Endodermal cell (in vitro differentiated cells): ENCODE measurements around the gene NEGR1. TPM values are rescaled to one million over a fixed set of nuclear protein-coding genes. Genes with fewer than 3 reads are reported as not detected.

Source experiments
- DNase-seq: peaks from one replicate; pipeline ENCODE4 v3.0.0-alpha.2; 2017
- H3K27ac ChIP-seq: 2 replicates; pipeline ENCODE4 v1.5.1; 2013; ENCODE audit warnings: mild to moderate bottlenecking, low read depth, low read length, moderate library complexity
- H3K27me3 ChIP-seq: 2 replicates; pipeline ENCODE4 v1.6.1; 2013; ENCODE audit warnings: mild to moderate bottlenecking, low read length, moderate library complexity; ENCODE audit not compliant: insufficient read depth, control insufficient read depth, poor library complexity, severe bottlenecking
- H3K36me3 ChIP-seq: 2 replicates; pipeline ENCODE4 v1.7.0; 2013; ENCODE audit warnings: mild to moderate bottlenecking, low read length, moderate library complexity; ENCODE audit not compliant: control insufficient read depth, insufficient read depth
- H3K4me1 ChIP-seq: one replicate; pipeline ENCODE4 v1.7.0; 2013; ENCODE audit warnings: low read length; ENCODE audit not compliant: control insufficient read depth, insufficient read depth
- H3K4me3 ChIP-seq: 2 replicates; pipeline ENCODE4 v1.5.1; 2013; ENCODE audit warnings: mild to moderate bottlenecking, low read length, moderate library complexity
- H3K9ac ChIP-seq: 2 replicates; pipeline ENCODE4 v1.6.1; 2013; ENCODE audit warnings: mild to moderate bottlenecking, low read length, moderate library complexity; ENCODE audit not compliant: poor library complexity, severe bottlenecking; ENCODE audit errors: extremely low read depth
- H3K9me3 ChIP-seq: 2 replicates; pipeline ENCODE4 v1.6.1; 2013; ENCODE audit warnings: mild to moderate bottlenecking, low read length, moderate library complexity; ENCODE audit not compliant: control insufficient read depth
- H3K27ac Mint-ChIP-seq: 2 replicates; pipeline ENCODE4 v1.8.0; 2020; ENCODE audit warnings: mixed read lengths
- H3K27me3 Mint-ChIP-seq: 2 replicates; pipeline ENCODE4 v1.8.0; 2021; ENCODE audit warnings: mild to moderate bottlenecking, mixed read lengths; ENCODE audit not compliant: insufficient read depth
- H3K36me3 Mint-ChIP-seq: 2 replicates; pipeline ENCODE4 v1.8.0; 2020; ENCODE audit warnings: low read depth, mixed read lengths
- H3K4me1 Mint-ChIP-seq: 2 replicates; pipeline ENCODE4 v1.8.0; 2020; ENCODE audit warnings: mixed read lengths
- H3K4me3 Mint-ChIP-seq: 2 replicates; pipeline ENCODE4 v1.8.0; 2020; ENCODE audit warnings: mild to moderate bottlenecking, moderate library complexity, mixed read lengths
- H3K9me3 Mint-ChIP-seq: 2 replicates; pipeline ENCODE4 v1.8.0; 2020; ENCODE audit warnings: mild to moderate bottlenecking, mixed read lengths
- CTCF ChIP-seq: fragments of 200-600 bp; sonication (generic); conservative IDR thresholded peaks from 2 replicates; pipeline ENCODE4 v1.5.0; 2021; ENCODE audit warnings: antibody characterized with exemption, mild to moderate bottlenecking
- WGBS, 2 experiments: methylation state at CpG; one replicate each; pipeline versions ENCODE4 v1.1.5 to v1.1.7; 2013; ENCODE audit warnings: missing lambda C conversion rate in 2 of 2, mixed read lengths in 1 of 2; ENCODE audit not compliant: insufficient coverage in 1 of 2, insufficient read length in 1 of 2; 5-methylcytosine and 5-hydroxymethylcytosine counted together
- total RNA-seq, 2 donors: library from RNA; stranded (reverse); fragmentation: NEBNext Ultra II Directional in 1 of 2; extraction: Animal tissue kit (Norgen Biotek cat#: 25700) in 1 of 2; gene quantifications; 2 replicates in 1 of 2; 3 replicates in 1 of 2; pipeline ENCODE4 v1.2.1, GENCODE V29; 2021

Gene NEGR1
- total RNA-seq, 2 donors from 2014 or later, result 1.5 to 2.1 TPM

- H3K27ac Mint-ChIP-seq, result no peak overlapping the region
- DNase-seq, result no peak
- Histone ChIP-seq H3K4me3 (no peak overlapping the region), H3K27ac (no peak overlapping the region), H3K9me3 (no peaks in the 10 kb centered on the region), H3K27me3 (no peaks in the 10 kb centered on the region), H3K36me3 (no peaks in the 10 kb centered on the region), H3K9ac (no peak overlapping the region), H3K4me1 (no peaks in the 10 kb centered on the region)
- peaks cover 21% of the 10 kb centered on the region for H3K9me3 Mint-ChIP-seq
- H3K4me3 Mint-ChIP-seq, result no peak overlapping the region
- TF ChIP-seq CTCF, result no peak
- H3K36me3 Mint-ChIP-seq, result no peaks in the 10 kb centered on the region
- no peaks in the 10 kb centered on the region for H3K27me3 Mint-ChIP-seq
- H3K4me1 Mint-ChIP-seq, result no peaks in the 10 kb centered on the region
Observed at GRCh38 chr1:71393301-71393700, 889.0 kb downstream of the NEGR1 start.

GRCh38 chr1:71390518-71390917 lies 891.8 kb downstream of the NEGR1 start:
- Histone ChIP-seq H3K4me1 (no peaks in the 10 kb centered on the region), H3K4me3 (no peak overlapping the region), H3K9me3 (no peaks in the 10 kb centered on the region), H3K36me3 (no peaks in the 10 kb centered on the region), H3K27ac (no peak overlapping the region), H3K9ac (no peak overlapping the region), H3K27me3 (no peaks in the 10 kb centered on the region)
- Mint-ChIP-seq H3K36me3 (no peaks in the 10 kb centered on the region), H3K4me1 (no peaks in the 10 kb centered on the region), H3K4me3 (no peak overlapping the region), H3K9me3 (peaks cover 21% of the 10 kb centered on the region), H3K27me3 (no peaks in the 10 kb centered on the region), H3K27ac (no peak overlapping the region)
- TF ChIP-seq CTCF, result no peak
- no peak for DNase-seq
- 96 to 100% methylated on average over 1 to 2 of the region's 2 CpGs for WGBS, 2 experiments

- H3K36me3 ChIP-seq, result no peaks in the 10 kb centered on the region
- no peaks in the 10 kb centered on the region for H3K9me3 Mint-ChIP-seq
- no peaks in the 10 kb centered on the region for H3K9me3 ChIP-seq
- no peak overlapping the region for H3K4me3 Mint-ChIP-seq
- WGBS, 2 experiments, result 79 to 100% methylated on average over 1 to 2 of the region's 3 CpGs
- no peak overlapping the region for H3K27ac Mint-ChIP-seq
- no peaks in the 10 kb centered on the region for H3K4me1 ChIP-seq
- no peaks in the 10 kb centered on the region for H3K36me3 Mint-ChIP-seq
- H3K9ac ChIP-seq, result no peak overlapping the region
- DNase-seq, result no peak
- no peaks in the 10 kb centered on the region for H3K27me3 Mint-ChIP-seq
- no peak overlapping the region for H3K4me3 ChIP-seq
- no peak for TF ChIP-seq CTCF
- no peaks in the 10 kb centered on the region for H3K4me1 Mint-ChIP-seq
- no peak overlapping the region for H3K27ac ChIP-seq
- H3K27me3 ChIP-seq, result no peaks in the 10 kb centered on the region
Observed at GRCh38 chr1:71377886-71378285, 904.5 kb downstream of the NEGR1 start.
